HCT116 (cell line): ENCODE measurements around the gene SUSD5. TPM values are rescaled to one million over a fixed set of nuclear protein-coding genes. Genes with fewer than 3 reads are reported as not detected.

Experiments
- ATAC-seq: fragments of 200-7000 bp; cut with Tn5 transposase; 2 replicates; pipeline ENCODE4 v1.9.1; 2020; ENCODE audit warnings: mild to moderate bottlenecking, moderate library complexity
- BruUV-seq: library from RNA; stranded (reverse); fragments of 400-500 nt; replicated peaks from 2 replicates; lab custom pipeline; 2021; lab: Mats Ljungman, UMichigan
- CTCF ChIA-PET: fragments of 300-600 bp; sonication (Branson Sonifier 250); formaldehyde crosslinking; loops from one replicate; lab custom pipeline; 2021; ENCODE audit warnings: antibody characterized with exemption; lab: Charles Lee
- POLR2A ChIA-PET: fragments of 300-600, 350-600 bp; sonication (Branson Sonifier 250); formaldehyde crosslinking; loops from one replicate; lab custom pipeline; 2021; ENCODE audit warnings: antibody characterized with exemption; lab: Charles Lee
- RAD21 ChIA-PET, 2 experiments: fragments of 300-600 bp; sonication (Branson Sonifier 250); formaldehyde crosslinking; loops; one replicate each; lab custom pipeline; 2023; ENCODE audit warnings: low total read pairs in 2 of 2; ENCODE audit not compliant: uncharacterized antibody in 2 of 2, unreplicated experiment in 2 of 2, low non-redundant PET in 1 of 2; lab: Charles Lee
- DNase-seq: peaks from one replicate; pipeline ENCODE4 v3.0.0-alpha.2; 2010; ENCODE audit warnings: low read depth, low spot score
- H2AFZ ChIP-seq: fragments of 200-600 bp; shearing (Covaris generic), sonication (generic); 2 replicates; pipeline ENCODE4 v1.6.1; 2017; ENCODE audit warnings: low read depth, mixed run types, mixed read lengths, antibody characterized with exemption, low read length; ENCODE audit not compliant: poor library complexity, severe bottlenecking
- H3K27ac ChIP-seq: 2 replicates; pipeline ENCODE4 v1.5.1; 2012; ENCODE audit warnings: low read depth, low read length
- H3K27me3 ChIP-seq: fragments of 200-600 bp; sonication (generic); 2 replicates; pipeline ENCODE4 v1.6.1; 2016; ENCODE audit warnings: mixed run types, low read length, mixed read lengths; ENCODE audit not compliant: insufficient read depth
- H3K36me3 ChIP-seq, 2 experiments: fragments of 200-500 bp in 1 of 2; fragments of 200-600 bp in 1 of 2; sonication (Bioruptor generic) in 1 of 2; sonication (generic) in 1 of 2; 2 replicates each; pipeline versions ENCODE4 v1.5.1 to v1.6.1; 2014 to 2016; ENCODE audit warnings: low read length in 2 of 2, inconsistent platforms in 1 of 2, mixed read lengths in 1 of 2, mixed run types in 1 of 2; ENCODE audit not compliant: insufficient read depth in 2 of 2, control insufficient read depth in 1 of 2
- H3K4me1 ChIP-seq, 2 experiments: fragments of 200-600 bp in 1 of 2; sonication (generic) in 1 of 2; 2 replicates each; pipeline versions ENCODE4 v1.5.1 to v1.6.1; 2012 to 2017; ENCODE audit warnings: low read length in 2 of 2, inconsistent platforms in 1 of 2, mild to moderate bottlenecking in 1 of 2, mixed read lengths in 1 of 2, mixed run types in 1 of 2, moderate library complexity in 1 of 2; ENCODE audit not compliant: insufficient read depth in 2 of 2, control insufficient read depth in 1 of 2
- H3K4me2 ChIP-seq: fragments of 200-600 bp; sonication (generic); 2 replicates; pipeline ENCODE4 v1.6.1; 2017; ENCODE audit warnings: mixed run types, low read length, mixed read lengths
- H3K4me3 ChIP-seq, 2 experiments: fragments of 200-600 bp in 1 of 2; sonication (generic) in 1 of 2; replicated peaks in 1 of 2; 2 replicates each; pipeline ENCODE4 v1.5.1; 2011 to 2016; ENCODE audit warnings: low read length in 2 of 2, control low read depth in 1 of 2, low read depth in 1 of 2, mild to moderate bottlenecking in 1 of 2, mixed read lengths in 1 of 2, mixed run types in 1 of 2
- H3K79me2 ChIP-seq: fragments of 200-600 bp; sonication (generic); 2 replicates; pipeline ENCODE4 v1.6.1; 2017; ENCODE audit warnings: mild to moderate bottlenecking, mixed run types, low read length, moderate library complexity, mixed read lengths; ENCODE audit not compliant: insufficient read depth
- H3K9ac ChIP-seq: fragments of 200-600 bp; sonication (generic); 2 replicates; pipeline ENCODE4 v1.6.1; 2016; ENCODE audit warnings: low read length, mixed read lengths
- H3K9me2 ChIP-seq: fragments of 200-600 bp; sonication (generic), shearing (Covaris generic); 2 replicates; pipeline ENCODE4 v1.6.1; 2017; ENCODE audit warnings: mixed run types, mild to moderate bottlenecking, moderate library complexity; ENCODE audit not compliant: insufficient read depth
- H3K9me3 ChIP-seq, 2 experiments: fragments of 200-500 bp in 1 of 2; fragments of 200-600 bp in 1 of 2; sonication (Bioruptor generic) in 1 of 2; sonication (generic) in 1 of 2; 2 replicates each; pipeline ENCODE4 v1.6.1; 2014 to 2017; ENCODE audit warnings: low read length in 2 of 2, mixed read lengths in 2 of 2, inconsistent platforms in 1 of 2, low read depth in 1 of 2, mild to moderate bottlenecking in 1 of 2, mixed run types in 1 of 2, moderate library complexity in 1 of 2; ENCODE audit not compliant: control insufficient read depth in 1 of 2, insufficient read depth in 1 of 2
- H4K20me1 ChIP-seq: fragments of 200-600 bp; sonication (generic), shearing (Covaris generic); 2 replicates; pipeline ENCODE4 v1.6.1; 2017; ENCODE audit warnings: mixed run types, mild to moderate bottlenecking, moderate library complexity; ENCODE audit not compliant: insufficient read depth
- CBX3 ChIP-seq: IDR thresholded peaks from 2 replicates; pipeline ENCODE4 v1.6.1; 2012; ENCODE audit warnings: low read depth
- CEBPB ChIP-seq: IDR thresholded peaks from 2 replicates; pipeline ENCODE4 v1.6.1; 2012; ENCODE audit warnings: low read depth
- CTCF ChIP-seq, 3 experiments: fragments of 200-600 bp in 1 of 3; sonication (generic) in 1 of 3; IDR thresholded peaks in 2 of 3; conservative IDR thresholded peaks in 1 of 3; 2 replicates each; pipeline ENCODE4 v1.5.1; 2012 to 2017; ENCODE audit warnings: low read depth in 2 of 3, low read length in 2 of 3, antibody characterized with exemption in 1 of 3, borderline replicate concordance in 1 of 3, control low read depth in 1 of 3, mild to moderate bottlenecking in 1 of 3, mixed read lengths in 1 of 3, mixed run types in 1 of 3, moderate library complexity in 1 of 3; ENCODE audit not compliant: insufficient read depth in 1 of 3
- ELF1 ChIP-seq: IDR thresholded peaks from 2 replicates; pipeline ENCODE4 v1.6.1; 2012; ENCODE audit warnings: low read depth, borderline replicate concordance
- EZH2 ChIP-seq: fragments of 200-600 bp; sonication (generic); IDR thresholded peaks from 2 replicates; pipeline ENCODE4 v1.6.1; 2017; ENCODE audit warnings: antibody characterized with exemption, mixed run types
- JUND ChIP-seq: IDR thresholded peaks from 2 replicates; pipeline ENCODE4 v1.6.1; 2012
- POLR2A ChIP-seq: IDR thresholded peaks from 2 replicates; pipeline ENCODE4 v1.7.0; 2011; ENCODE audit warnings: borderline replicate concordance; ENCODE audit not compliant: insufficient read depth, insufficient read length; ENCODE audit errors: extremely low read depth
- POLR2AphosphoS5 ChIP-seq: IDR thresholded peaks from 2 replicates; pipeline ENCODE4 v1.6.1; 2011; ENCODE audit warnings: mild to moderate bottlenecking, low read depth, low read length, moderate library complexity
- REST ChIP-seq: IDR thresholded peaks from 2 replicates; pipeline ENCODE4 v1.6.1; 2012; ENCODE audit warnings: low read depth
- SIN3A ChIP-seq: IDR thresholded peaks from 2 replicates; pipeline ENCODE4 v1.6.1; 2012; ENCODE audit warnings: low read depth
- SRF ChIP-seq: IDR thresholded peaks from 2 replicates; pipeline ENCODE4 v1.6.1; 2012; ENCODE audit warnings: low read depth
- TCF7L2 ChIP-seq: IDR thresholded peaks from 2 replicates; pipeline ENCODE4 v1.7.0; 2011; ENCODE audit warnings: borderline replicate concordance, inconsistent platforms; ENCODE audit not compliant: insufficient read depth, insufficient read length; ENCODE audit errors: extremely low read depth
- YY1 ChIP-seq: IDR thresholded peaks from 2 replicates; pipeline ENCODE4 v1.6.1; 2011; ENCODE audit warnings: low read length, low read depth, moderate library complexity, mild to moderate bottlenecking; ENCODE audit not compliant: insufficient replicate concordance; ENCODE audit errors: extremely low read depth
- ZBTB33 ChIP-seq: IDR thresholded peaks from 2 replicates; pipeline ENCODE4 v1.6.1; 2011; ENCODE audit warnings: mild to moderate bottlenecking, low read length, moderate library complexity; ENCODE audit not compliant: insufficient replicate concordance; ENCODE audit errors: extremely low read depth
- ZFX ChIP-seq: fragments of 450-650 bp; IDR thresholded peaks from 2 replicates; pipeline ENCODE4 v1.6.1; 2017
- ZNF274 ChIP-seq: fragments of 200-500 bp; sonication (Bioruptor generic); IDR thresholded peaks from 2 replicates; pipeline ENCODE4 v1.6.1; 2014; ENCODE audit warnings: mild to moderate bottlenecking, low read depth, low read length, inconsistent platforms
- intact Hi-C: fragments of 100-400 bp; cut with micrococcal nuclease; formaldehyde crosslinking; loops from 2 replicates; pipeline ENCODE4 v1.10.0; 2022
- total RNA-seq: library from RNA; stranded (reverse); gene quantifications from one replicate; pipeline ENCODE4 v1.2.1, GENCODE V29; 2021; ENCODE audit not compliant: unreplicated experiment
- TF ChIP-seq, protein P1 (sequence below): IDR thresholded peaks from 2 replicates; pipeline ENCODE4 v1.6.1; 2012

SUSD5 gene
- total RNA-seq, 1 experiment from 2014 or later: not detected

GRCh38 chr3:33174095-33174494, 44.5 kb downstream of the SUSD5 start:
- TF ChIP-seq POLR2A (no peak), CBX3 (no peak), EZH2 (no peak), JUND (no peak), POLR2AphosphoS5 (no peak), SRF (no peak), SIN3A (no peak), CEBPB (no peak), REST (no peak), ZNF274 (no peak), ZBTB33 (no peak), CTCF (IDR thresholded peaks at IDR 0.05 in 2 of 3, conservative IDR thresholded peaks at IDR 0.05 in 1 of 3; ENCODE audit: borderline replicate concordance in 1 of 3, insufficient read depth in 1 of 3, low read depth in 2 of 3, low read length in 2 of 3) (no peak), ELF1 (no peak), TCF7L2 (no peak), YY1 (no peak), ZFX (no peak)
- TF ChIP-seq, protein P1, sequence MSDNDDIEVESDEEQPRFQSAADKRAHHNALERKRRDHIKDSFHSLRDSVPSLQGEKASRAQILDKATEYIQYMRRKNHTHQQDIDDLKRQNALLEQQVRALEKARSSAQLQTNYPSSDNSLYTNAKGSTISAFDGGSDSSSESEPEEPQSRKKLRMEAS: no peak
- intact Hi-C loops: no loop called here
- no peak overlapping the region for H2AFZ ChIP-seq
- no peaks in the 10 kb centered on the region for H4K20me1 ChIP-seq
- H3K4me1 ChIP-seq: no peaks in the 10 kb centered on the region
- H3K27me3 ChIP-seq: no peaks in the 10 kb centered on the region
- DNase-seq: no peak
- POLR2A ChIA-PET: no interaction called here
- RAD21 ChIA-PET: no interaction called here
- H3K9me2 ChIP-seq: no peaks in the 10 kb centered on the region
- ATAC-seq: no peak
- no peaks in the 10 kb centered on the region for H3K36me3 ChIP-seq
- H3K27ac ChIP-seq: no peak overlapping the region
- BruUV-seq: no TSS peak
- H3K9me3 ChIP-seq: no peaks in the 10 kb centered on the region
- H3K79me2 ChIP-seq: no peaks in the 10 kb centered on the region
- H3K4me2 ChIP-seq: no peak overlapping the region
- H3K9ac ChIP-seq: no peak overlapping the region
- CTCF ChIA-PET: no interaction called here
- no peak overlapping the region for H3K4me3 ChIP-seq
